ENCODE results near the gene FRS2.

DNA sequence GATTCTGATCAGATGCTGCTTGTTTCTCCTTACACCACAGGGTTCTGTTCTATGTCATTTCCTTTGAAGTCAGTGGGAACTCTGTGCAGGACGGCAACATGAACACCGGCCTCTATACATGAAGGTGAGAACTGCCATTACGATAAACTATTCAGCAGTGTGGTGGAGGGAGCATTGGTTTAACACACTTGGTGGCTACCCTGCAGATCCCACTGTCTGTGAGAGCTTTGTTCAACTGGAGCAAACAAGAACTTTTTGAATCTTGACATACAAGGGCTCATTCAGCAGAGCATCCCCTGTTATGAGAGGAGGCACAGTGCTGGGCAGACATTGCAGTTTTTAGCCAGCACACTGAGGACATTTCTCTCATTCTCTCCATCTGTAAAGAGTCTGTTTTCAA lies 10.7 kb upstream of the FRS2 start:
- TF ChIP-seq, protein P1, sequence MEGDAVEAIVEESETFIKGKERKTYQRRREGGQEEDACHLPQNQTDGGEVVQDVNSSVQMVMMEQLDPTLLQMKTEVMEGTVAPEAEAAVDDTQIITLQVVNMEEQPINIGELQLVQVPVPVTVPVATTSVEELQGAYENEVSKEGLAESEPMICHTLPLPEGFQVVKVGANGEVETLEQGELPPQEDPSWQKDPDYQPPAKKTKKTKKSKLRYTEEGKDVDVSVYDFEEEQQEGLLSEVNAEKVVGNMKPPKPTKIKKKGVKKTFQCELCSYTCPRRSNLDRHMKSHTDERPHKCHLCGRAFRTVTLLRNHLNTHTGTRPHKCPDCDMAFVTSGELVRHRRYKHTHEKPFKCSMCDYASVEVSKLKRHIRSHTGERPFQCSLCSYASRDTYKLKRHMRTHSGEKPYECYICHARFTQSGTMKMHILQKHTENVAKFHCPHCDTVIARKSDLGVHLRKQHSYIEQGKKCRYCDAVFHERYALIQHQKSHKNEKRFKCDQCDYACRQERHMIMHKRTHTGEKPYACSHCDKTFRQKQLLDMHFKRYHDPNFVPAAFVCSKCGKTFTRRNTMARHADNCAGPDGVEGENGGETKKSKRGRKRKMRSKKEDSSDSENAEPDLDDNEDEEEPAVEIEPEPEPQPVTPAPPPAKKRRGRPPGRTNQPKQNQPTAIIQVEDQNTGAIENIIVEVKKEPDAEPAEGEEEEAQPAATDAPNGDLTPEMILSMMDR (IDR thresholded peaks at IDR 0.05), result no peak
- TF ChIP-seq POLR2A (IDR thresholded peaks at IDR 0.05), result no peak
